HG02840 (cell line): ENCODE results near the gene RNF214.
"Not testable (repeated sequence)": the region's sequence is repeated elsewhere in the genome, so short reads cannot be mapped to it uniquely, and the experiment has no call there.

Source experiments
- ATAC-seq: cut with Tn5 transposase; IDR thresholded peaks from one replicate; pipeline ENCODE4 v1.9.1; 2021; ENCODE audit warnings: mild to moderate bottlenecking, moderate library complexity, moderate number of reproducible peaks; ENCODE audit not compliant: unreplicated experiment, low FRiP score

RNF214 gene

DNA sequence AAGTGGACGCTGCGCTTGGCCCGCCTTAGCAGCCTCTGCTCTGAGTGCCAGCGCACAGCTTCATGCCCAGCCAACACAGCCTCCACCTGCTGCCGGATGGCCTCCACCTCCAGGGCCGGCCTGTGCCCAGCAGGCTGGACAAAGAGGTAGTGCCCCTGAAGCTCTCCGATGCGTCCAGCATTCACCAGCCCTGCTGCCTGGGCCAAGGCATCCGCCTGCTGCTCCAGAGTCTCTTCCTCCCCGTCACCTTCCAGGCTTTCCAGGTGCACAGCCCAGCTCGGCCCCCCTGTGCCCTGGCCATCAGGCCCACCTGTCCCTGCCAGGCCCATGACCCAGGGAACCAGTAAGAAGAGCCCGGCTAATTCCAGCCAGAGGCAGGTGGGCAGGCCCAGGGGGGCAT is 3.1 kb upstream of the RNF214 start:
- ATAC-seq, result no peak

DNA sequence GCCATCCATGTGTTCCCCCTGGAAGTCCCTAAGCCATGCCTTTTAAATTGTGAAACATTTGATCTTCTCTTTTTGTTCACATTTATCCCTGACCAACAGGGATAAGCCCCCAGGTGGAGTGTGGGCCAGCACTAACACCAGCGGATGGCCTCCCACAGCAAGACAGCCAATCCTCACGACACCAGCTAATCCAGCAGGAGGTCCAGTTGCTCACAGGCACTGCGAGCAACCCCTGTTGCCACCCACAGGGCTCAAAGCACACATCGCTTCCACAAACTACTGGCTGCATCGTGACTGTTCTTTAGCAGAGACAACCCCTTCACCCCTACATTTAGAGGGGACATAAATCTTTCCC is 2.6 kb upstream of the RNF214 start:
- ATAC-seq, result no peak

DNA sequence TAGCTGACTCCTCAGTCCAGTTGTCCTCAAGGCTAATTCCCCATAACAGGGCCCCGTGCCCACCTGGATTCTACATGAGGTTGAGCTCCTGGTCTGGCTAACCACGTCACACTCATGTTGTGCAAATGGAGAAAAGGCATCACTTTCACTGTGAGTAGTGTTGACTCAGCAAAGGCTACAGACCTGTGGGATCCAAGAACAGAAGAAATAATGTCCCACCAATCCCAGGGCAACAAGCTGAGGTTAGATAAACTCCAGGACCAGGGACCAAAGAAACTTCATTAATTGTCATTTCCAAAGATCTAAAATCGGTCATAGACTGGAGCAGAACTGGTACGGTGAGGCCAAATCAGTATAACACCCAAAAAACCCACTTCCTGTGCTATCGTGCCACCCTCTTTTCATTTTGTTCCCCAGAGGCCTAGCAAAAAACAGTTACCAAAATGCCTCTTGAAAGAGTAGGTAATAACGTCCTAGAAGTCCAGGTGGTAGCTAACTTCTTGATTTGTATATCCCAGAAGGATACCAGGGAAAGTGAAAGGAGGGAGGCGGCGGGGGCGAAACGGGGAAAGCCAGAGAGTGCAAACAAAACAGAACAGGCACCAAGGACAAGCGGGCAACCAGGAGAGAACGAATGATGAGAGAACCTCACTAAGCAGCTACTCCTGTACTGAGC is 2.0 kb upstream of the RNF214 start:
- ATAC-seq, result no peak

DNA sequence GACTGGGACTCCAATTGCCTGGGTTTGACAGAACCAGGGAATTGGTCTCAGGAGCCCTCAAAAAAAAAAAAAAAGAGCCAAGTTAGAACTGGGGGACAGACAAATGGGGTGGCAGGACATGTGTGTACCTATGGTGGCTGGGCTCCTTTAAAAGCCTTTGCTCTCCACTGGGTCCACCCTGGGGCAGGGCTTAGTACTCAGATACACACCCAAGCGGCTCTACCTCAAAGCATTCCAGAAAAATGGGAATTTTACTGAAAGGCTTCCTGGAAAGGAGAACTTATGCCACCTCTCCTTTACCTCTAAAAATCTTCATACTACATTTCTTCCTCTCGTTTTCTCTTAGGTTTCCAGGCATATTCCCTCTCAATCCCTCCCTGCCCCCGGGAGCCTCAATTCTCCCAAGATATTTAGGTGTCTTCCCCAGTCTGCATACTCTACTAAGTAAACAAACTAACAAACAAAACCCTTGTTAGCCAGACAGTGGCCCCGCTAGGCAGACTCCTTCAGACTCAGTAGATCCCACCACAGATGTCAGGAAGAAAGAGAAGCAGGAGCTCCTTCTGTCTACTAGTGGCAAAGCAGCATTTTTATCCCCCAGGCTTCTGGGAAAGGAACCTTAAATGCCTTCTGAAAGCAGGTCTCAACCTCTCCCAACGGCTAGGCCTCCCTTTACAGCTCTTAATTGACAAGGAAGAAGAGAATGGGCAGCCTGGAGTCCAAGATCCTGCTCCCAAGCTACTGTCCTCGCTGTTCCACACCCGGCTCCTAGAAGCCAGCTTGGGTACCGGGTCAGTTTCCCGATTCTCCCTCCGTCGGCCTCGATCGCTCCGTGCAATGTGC is 1.3 kb upstream of the RNF214 start:
- ATAC-seq, result no peak

DNA sequence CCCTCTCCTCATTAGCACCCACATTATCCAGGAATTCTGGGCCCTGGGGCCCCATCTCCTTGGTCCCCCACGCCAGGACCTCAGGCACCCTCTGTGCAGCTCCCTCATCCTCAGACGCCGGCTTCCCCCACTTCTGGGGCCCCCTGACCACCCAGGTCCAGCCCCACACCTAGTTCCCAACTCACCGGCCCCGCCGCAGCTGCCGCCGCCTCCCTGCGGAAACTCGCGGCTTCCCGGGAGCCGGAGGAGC is 704 bp upstream of the RNF214 start, which contains the start of gene PCSK7:
Gene PCSK7, minus strand, starts transcription at position 232 of the 250 bp plus-strand sequence. CDS start 2,229 bp downstream, outside the sequence.
- no peak for ATAC-seq

DNA sequence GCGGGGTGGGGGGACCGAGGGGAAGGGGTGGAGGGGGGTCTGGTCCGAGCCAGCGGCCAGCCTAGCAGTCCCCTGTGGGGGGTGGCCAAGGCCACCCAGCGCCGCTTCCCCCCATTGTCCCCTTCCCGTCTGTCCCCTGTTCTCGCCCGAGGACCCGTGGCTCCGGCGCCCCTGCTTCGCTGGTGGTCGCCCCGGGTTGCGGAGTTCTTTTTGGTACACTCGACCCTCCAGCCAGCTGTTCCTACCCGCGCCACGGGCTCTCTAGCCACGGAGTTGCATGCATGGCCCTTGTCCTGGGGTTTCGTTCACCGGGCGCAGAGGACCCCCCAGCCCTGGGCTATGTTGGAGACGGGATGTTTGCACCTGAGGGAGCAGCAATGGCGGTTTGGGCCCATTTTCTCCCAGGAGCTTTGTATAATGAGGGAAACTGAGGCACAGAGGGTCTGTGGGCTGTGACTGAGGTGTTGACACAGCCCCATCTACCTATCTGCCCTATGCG is 489 bp downstream of the RNF214 start:
- ATAC-seq, result no peak

DNA sequence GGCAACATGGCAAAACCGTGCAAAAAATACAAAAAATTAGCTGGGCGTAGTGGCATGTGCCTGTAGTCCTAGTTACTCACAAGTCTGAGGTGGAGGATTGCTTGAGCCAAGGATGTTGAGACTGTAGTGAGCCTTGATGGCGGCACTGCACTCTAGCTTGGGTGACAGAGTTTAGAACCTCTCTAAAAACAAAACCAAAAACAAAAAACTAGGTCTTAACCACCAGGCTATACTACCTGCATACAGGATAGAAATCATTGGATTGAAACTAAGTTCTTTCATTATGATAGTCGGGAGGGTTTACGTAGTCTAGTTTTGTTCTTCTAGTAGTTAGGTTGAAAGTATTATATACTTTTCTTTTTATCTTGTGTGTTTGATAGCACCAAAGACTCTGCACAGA is 5.8 kb downstream of the RNF214 start:
- ATAC-seq, result no peak

DNA sequence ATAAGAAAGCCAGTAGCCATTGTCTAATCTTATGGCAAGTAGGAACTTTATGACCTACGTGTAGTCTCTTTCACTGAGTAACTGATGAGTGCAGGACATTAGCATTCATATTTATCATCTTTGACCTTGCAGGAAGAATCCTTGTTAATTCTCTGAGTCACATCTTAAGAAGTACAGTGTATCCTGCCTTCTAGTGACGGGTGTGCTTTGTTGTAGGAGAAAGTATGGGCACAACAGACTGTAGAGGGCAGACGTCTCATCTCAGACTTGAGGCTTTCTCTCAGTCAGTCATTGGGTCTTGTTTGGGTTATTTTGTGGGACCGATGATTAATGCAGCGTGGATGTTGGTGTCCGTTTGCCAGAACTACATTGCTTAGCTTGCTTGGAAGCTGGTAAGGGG is 6.8 kb downstream of the RNF214 start:
- no peak for ATAC-seq

DNA sequence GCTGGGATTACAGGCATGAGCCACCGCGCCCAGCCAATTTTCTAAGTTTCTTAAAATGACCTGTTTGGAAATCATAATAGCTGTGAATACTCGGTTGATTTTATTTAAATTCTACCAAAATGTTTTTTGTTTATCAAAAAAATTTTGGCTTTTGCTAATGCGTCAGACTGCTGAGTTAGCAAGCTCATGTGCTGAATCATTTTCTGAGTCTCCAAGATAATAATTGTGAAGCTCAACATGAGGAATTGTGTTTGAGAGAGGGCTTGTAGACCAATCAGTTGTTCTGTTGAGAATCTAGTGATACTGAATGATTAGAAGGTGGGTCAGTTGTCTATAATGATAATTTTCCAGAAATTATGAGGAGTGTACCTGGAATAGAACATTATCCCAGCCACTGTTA is 15.9 kb downstream of the RNF214 start:
- ATAC-seq, result no peak

DNA sequence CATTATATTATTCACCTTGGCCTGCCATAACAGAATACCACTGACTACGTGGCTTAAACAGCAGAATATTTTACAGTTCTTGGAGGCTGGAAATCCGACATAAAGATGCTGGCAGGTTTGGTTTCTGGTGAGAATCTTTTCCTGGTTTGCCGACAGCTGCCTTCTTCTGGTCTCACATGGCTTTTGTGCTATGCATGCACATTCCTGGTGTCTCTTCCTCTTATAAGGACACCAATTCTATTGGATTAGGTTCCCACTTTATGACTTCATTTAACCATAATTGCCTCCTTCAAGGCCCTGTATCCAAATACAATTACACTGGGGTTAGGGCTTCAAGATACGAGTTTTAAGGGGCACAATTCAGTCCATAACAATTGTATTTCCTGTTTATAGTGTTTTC is 17.1 kb downstream of the RNF214 start:
- ATAC-seq, result no peak

DNA sequence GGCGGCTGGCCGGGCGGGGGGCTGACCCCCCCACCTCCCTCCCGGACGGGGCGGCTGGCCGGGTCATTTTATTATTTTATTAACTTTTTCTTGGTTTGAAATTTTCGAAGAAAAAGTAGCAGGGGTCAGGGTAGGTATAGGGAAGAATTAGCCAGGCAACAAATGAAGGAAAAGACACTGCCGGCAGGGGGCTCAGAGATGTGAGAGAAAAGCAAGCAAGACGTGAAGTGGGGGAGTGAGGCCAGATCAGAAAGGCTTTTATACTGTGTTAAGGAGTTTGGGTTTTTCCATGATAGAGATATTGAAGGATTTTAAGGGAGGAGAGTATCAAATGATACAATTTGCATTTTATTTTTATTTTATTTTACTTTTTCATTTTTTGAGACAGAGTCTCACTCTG is 19.0 kb downstream of the RNF214 start:
- ATAC-seq, result no peak

DNA sequence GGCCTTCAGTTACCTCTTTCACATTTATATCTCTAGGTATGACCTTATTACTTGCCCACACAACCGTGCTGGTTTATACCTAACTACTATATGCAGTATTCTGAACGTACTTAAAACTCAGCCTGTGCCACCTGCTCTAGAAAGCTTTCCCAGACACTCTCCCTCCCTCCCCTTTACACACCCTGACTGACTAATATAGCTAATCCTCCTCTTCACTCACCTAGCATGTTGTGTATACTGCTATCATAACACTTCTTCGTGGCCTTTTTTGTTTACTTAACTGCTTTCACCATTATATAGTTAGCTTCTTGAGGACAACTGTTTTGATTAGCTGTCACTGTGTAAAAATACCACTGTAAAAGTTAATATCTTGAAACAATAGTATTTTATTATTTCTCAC is 23.5 kb downstream of the RNF214 start:
- no peak for ATAC-seq

DNA sequence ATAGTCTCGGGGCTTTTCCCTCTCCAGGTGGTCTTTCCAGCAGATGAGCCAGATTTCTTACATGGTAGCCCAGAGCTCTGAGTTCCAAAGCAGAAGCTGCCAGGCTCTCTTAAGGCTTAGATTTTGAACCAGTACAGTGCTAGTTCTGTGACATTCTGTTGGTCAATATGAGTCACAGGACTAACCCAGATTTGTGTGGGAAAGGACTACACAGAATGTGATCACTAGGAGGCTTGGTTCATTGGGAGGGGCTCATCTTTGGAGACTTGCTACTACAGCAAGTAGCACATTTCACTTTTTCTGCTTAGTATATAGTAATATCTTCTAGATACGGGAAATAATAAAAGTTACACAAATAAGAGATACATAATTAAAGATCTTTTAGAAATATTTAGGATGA is 24.1 kb downstream of the RNF214 start:
- ATAC-seq, result no peak

DNA sequence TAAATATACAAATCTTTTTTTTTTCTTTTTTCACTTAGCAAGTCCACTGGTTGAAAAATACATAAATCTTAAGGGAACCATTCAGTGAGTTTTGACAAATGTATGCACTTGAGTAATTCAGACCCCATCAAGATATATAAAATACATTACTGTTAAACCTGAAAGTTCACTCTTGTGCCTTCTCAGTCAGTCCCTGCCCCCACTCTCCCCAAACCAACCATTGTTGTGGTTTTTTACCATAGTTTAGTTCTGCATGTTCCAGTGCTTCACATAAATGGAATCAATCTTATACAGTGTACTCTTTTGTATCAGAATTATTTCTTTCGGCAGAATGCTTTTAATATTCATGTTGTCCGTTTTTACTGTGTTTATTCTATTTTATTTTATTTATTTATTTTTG is 26.1 kb downstream of the RNF214 start:
- no peak for ATAC-seq

DNA sequence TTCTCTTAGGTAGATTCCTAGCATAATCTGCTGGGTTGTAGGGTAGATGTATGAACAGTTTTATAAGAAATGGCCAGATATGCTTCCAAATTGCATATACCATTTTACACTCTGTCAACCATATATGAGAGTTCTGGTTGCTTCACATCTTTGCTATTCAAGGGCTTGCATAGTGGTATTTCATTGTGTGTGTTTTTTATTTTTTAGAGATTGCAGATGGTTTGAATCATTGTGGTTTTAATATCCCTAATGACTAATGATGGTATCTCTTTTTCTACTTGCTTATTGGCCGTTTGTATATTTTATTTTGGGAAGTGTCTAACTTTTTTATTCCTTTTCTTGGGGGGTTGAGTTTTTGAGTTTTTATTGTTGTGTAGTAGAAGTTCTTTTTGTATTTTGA is 26.9 kb downstream of the RNF214 start:
- no peak for ATAC-seq

DNA sequence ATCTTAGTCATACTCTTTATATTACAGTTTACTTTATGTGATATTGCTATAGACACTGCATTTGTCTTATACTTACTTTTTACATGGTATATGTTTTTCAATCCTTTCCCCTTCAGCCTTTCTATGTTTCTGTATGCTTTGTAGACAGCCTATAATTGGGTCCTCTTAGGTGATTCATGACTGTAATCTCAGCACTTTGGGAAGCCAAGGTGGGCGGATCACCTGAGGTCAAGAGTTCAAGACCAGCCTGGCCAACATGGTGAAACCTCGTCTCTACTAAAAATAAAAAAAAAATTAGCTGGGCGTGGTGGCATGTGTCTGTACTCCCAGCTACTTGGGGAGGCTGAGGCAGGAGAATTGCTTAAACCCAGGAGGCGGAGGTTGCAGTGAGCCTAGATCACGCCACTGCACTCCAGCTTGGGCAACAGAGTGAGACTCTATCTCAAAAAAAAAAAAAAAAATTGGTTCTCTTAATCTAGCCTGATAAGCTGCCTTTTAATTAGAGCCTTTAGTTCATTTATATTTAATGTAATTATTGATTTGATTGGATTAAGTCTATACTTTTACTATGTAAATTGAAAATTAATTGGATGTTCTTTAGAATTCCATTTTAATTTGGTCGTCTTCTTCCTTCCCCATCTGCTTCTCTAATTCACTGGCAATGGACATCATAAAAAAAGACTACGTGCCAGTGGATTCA is 32.3 kb downstream of the RNF214 start:
- not testable (repeated sequence) for ATAC-seq

DNA sequence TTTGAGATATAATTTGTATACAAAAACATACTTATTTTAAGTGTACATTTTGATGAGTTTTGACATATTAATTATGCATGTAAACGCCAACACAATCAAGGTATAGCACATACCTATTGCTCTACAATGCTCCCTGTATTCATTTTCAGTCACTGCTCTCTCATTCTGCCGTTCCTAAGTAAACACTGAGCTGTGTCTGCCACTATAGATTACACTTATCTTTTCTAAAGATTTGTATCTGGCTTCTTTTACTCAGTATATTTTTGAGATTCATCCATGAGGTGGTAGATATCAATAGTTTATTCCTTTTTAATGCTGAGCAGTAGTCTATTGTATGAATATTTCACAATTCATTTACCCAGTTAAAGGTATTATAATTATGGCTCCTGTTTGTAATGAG is 33.3 kb downstream of the RNF214 start:
- ATAC-seq, result no peak

DNA sequence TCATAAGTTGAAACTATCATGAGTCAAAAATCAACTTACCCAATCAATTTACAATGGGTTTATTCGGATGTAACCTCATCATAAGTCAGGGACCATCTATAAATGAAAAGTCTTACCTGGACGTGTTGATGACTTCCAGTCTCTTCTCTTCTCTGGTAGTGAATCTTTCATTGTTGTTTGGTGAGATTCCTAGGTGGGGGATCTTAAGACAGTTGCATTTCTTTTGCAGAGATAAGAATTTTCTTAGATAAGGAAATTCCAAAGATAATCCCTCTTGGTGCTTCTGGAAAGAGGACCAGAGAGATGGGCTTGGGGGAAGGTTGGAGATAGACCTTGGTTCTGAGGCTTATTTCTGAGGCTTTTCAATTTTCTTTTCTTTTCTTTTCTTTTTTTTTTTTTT is 37.4 kb downstream of the RNF214 start:
- ATAC-seq, result no peak

DNA sequence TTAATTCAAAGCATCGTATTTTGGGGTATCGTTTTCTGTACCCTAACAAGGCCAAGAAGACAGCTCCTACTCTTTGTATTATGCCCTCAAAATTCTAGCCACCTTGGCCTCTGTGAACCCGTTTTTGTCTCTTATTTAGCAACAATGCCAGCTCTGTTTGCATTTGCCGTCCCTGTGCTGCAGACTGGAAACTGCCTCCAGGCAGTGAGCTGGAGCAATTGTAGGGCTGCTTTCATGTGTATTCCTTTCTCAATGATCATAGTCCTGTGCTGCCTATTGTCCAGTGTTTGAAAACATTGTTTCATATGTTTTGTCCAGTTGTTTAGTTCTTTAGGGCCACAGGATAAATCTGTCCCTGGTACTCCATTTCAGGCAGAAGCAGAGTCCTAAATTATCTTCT is 38.7 kb downstream of the RNF214 start:
- no peak for ATAC-seq

DNA sequence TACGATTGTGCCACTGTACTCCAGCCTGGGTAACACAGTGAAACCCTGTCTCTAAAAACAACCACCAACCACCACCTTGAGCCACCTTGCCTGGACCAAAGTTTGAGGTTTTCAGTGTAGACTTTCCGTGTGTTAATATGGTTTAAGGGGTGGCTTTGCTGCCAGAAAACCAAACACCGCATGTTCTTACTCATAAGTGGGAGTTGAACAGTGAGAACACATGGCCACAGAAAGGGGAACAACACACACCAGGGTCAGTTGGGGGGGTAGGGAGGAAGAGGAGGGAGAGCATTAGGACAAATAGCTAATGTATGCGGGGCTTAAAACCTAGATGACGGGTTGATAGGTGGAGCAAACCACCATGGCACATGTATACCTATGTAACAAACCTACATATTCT is 39.7 kb downstream of the RNF214 start:
- not testable (repeated sequence) for ATAC-seq

DNA sequence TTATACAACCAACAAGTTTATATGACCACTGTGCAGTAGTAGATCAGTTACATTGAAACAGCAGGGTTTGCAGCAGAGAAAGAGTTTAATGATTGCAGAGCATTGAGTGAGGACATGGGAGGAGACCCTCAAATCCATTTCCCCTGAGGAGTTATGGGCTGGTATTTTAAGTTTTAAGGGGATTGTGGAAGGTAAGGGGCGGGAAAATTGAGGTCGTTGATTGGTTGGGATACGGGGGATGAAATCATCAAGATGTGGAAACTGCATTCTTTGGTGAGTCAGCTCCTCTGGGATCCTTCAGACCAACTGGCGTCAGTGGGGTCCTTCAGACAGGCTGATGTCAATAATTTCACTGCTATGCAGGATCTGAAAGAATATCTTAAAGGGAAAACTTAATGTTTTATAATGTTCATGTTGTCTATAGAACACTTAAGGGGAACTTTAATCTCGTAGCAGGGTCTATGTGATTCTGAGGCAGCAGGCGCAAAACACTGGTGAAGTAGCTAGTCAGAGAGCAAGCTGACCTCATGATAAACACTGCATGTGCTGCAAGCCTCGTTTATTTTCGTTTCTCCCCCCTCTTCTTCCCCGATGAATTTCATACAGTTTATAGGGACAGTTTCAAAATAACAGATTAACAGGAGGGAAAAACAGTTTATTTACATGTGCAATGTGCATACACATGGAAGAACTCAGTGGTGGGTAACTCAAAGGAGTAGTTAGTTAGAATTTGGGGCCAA is 41.2 kb downstream of the RNF214 start:
- no peak for ATAC-seq
